ENCODE data around the gene TNS1. TPM values are rescaled to one million over a fixed set of nuclear protein-coding genes. Genes with fewer than 3 reads are reported as not detected.
A peak's percentile ranks its signal among the peaks of the same experiment; 100 is the strongest.

Gene TNS1
- total RNA-seq, 2 donors from 2014 or later, result 168 to 174 TPM

DNA sequence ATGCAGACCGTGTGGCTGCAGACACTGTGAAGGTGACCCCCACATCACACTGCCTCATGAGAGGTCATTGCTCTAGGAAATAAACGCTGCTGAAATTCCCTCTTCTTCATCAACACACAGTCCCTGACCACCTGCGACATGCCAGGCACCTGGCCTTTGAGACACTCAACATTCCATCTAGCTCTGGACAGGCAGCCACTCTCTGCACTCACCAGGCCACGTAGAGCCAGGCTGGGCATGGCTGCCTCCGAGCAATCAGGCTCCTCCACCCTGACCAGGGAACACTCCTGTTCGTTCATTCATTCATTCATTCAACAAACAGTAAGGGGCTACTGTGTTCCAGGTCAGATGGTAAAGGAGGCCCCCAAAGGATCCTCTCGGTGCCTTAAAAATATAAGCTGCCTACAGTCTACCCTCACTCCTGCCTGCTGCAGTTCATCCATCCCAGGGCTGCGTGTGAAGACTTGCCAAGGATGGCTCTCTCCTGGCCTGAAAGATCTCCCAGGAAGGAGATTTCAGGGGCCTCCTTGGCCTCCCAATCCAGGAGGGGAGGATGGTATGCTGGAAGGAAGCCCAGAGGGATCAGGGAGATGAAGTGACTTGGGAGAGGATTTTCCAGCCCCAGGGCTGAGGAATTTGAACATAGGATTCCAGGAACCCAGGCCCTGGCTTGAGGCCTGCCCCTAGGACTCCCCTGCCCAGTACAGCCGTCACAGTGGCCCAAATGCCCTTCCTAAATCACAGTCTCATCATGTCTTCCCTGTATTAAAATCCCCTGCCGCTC, 66.7 kb downstream of the TNS1 start:
- intact Hi-C loops (cut with DNase I), result no loop called here
- TF ChIP-seq POLR2A (IDR thresholded peaks at IDR 0.05), result no peak
- TF ChIP-seq, protein P1, sequence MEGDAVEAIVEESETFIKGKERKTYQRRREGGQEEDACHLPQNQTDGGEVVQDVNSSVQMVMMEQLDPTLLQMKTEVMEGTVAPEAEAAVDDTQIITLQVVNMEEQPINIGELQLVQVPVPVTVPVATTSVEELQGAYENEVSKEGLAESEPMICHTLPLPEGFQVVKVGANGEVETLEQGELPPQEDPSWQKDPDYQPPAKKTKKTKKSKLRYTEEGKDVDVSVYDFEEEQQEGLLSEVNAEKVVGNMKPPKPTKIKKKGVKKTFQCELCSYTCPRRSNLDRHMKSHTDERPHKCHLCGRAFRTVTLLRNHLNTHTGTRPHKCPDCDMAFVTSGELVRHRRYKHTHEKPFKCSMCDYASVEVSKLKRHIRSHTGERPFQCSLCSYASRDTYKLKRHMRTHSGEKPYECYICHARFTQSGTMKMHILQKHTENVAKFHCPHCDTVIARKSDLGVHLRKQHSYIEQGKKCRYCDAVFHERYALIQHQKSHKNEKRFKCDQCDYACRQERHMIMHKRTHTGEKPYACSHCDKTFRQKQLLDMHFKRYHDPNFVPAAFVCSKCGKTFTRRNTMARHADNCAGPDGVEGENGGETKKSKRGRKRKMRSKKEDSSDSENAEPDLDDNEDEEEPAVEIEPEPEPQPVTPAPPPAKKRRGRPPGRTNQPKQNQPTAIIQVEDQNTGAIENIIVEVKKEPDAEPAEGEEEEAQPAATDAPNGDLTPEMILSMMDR (IDR thresholded peaks at IDR 0.05), result no peak
- ATAC-seq, result no peak
- DNase-seq, result no peak
- H3K4me3 ChIP-seq, result no peak overlapping the region
- H3K27me3 ChIP-seq, result no peaks in the 10 kb centered on the region
- peak overlapping the region; percentile 45 to 83 (median 74) for H3K27ac ChIP-seq
- H3K36me3 ChIP-seq (replicated peaks in 1 of 2; ENCODE audit: insufficient read depth in 1 of 2, low read depth in 2 of 2), result no peaks in the 10 kb centered on the region
- 56 to 62% methylated on average over 10 of the region's 10 CpGs for WGBS, 2 donors
- H3K4me1 ChIP-seq, result peaks cover 99% of the 10 kb centered on the region
- no peaks in the 10 kb centered on the region for H3K9me3 ChIP-seq

DNA sequence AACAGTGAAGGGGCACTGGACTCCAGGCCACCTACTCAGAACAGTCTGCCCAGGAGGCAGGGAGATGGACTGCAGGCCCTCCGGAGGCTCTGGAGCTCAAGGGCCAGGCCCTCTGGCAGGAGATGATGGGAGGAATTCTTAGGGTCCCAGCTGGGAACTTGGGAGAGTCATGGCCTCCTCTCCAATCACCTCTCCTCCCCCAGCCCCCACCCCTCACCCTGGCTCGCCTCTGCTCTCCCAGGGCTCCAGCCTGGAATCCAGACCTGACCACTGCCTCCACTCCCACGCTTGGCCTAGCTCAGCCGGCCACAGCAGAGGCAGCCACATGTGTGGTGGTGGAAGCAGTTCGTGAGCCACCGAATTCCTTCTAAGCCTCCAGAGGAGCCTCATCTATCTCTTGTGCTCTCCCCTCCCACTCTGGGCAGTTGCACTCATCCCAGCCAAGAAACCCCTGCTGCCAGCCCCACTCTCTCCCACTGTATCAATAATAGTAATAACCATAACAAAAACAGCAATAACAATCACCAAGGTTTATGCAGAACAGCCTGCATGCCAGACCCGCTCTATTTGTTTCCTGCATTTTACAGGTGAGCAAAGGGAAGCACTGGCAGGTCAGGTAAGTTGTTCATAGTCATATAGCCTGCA, 67.4 kb downstream of the TNS1 start:
- DNase-seq (peak in 3 of 4 donors; percentile 45 to 67 (median 50)), ATAC-seq (peak; percentile 17)
- 45 to 52% methylated on average over 6 to 7 of the region's 7 CpGs for WGBS, 2 donors
- Histone ChIP-seq H3K9me3 (no peaks in the 10 kb centered on the region), H3K27ac (peak overlapping the region; percentile 56 to 83 (median 72)), H3K27me3 (no peaks in the 10 kb centered on the region), H3K4me3 (no peak overlapping the region), H3K4me1 (peaks cover 99% of the 10 kb centered on the region), H3K36me3 (replicated peaks in 1 of 2; ENCODE audit: insufficient read depth in 1 of 2, low read depth in 2 of 2) (no peaks in the 10 kb centered on the region)
- intact Hi-C loops (cut with DNase I), result no loop called here
- TF ChIP-seq POLR2A (IDR thresholded peaks at IDR 0.05), result no peak
- TF ChIP-seq, protein P1 (IDR thresholded peaks at IDR 0.05), result no peak

DNA sequence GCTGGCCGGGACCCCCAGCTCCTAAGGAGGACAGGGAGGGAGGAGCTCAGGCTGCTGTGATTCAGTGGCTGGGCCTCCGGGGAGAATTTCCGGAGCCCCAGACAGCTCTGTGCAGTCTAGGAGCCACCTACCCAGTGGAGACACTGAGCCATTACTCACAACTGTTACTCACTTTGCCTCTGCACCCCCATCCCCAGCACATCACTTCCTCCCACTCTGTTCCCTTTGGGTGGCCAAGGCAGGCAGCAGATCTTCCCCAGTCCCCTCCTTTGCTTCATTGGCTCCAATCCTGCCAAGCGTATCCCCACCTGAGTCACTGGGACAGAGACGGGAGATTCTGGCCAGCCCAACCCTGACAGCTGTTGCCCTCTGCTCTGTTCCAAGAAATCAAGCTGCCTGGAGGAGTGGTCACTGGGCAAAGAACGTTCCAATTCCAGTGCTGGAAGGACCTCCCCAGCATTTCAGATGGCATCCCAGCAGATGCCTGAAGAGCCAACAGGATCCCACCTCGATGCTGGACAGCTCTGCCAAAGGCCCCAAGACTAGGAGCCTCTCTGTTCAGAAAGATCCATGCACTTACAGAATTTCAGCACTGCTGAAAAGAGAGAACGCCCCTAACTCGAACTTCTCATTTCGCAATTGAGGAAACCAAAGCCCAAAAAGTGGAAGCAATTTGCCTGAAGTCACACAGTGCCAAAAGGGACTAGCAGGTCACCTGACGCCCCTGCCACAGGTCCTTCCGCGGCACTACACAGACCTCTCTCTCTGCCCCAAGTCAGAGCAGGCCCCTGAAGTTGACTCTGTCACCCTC, 68.3 kb downstream of the TNS1 start:
- whole genome bisulfite sequencing, 2 donors, result 26 to 29% methylated on average over 9 to 13 of the region's 13 CpGs
- TF ChIP-seq, protein P1 (IDR thresholded peaks at IDR 0.05), result no peak
- TF ChIP-seq POLR2A (IDR thresholded peaks at IDR 0.05), result no peak
- Histone ChIP-seq H3K9me3 (no peaks in the 10 kb centered on the region), H3K27me3 (no peaks in the 10 kb centered on the region), H3K36me3 (replicated peaks in 1 of 2; ENCODE audit: insufficient read depth in 1 of 2, low read depth in 2 of 2) (no peaks in the 10 kb centered on the region), H3K4me3 (no peak overlapping the region), H3K27ac (peak overlapping the region; percentile 56 to 83 (median 72)), H3K4me1 (peaks cover 98% of the 10 kb centered on the region)
- intact Hi-C loops (cut with DNase I), result no loop called here
- DNase-seq, result peak in 3 of 4 donors; percentile 46 to 71 (median 53)
- ATAC-seq, result peak; percentile 39

DNA sequence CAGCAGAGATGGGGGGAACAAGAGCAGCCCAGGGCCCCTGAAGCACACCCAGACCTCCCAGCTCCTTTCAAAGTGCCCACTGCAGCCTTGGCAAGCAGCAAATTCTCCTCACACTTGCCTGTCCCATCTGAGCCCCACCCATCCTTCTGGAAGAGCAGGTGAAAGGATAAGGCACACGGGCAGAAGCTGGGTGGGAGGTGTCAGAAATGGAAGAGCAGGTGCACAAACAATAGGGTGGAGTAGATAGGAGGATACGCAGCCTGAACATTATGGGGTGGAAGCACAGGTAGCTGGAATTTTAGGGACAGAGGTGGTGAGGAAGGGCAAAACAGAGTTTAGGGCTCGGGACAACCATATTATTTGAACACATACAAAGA, 69.2 kb downstream of the TNS1 start:
- DNase-seq, result no peak
- Histone ChIP-seq H3K27ac (peak overlapping the region; percentile 31 to 83 (median 72)), H3K4me3 (no peak overlapping the region), H3K4me1 (peaks cover 97% of the 10 kb centered on the region), H3K9me3 (no peaks in the 10 kb centered on the region), H3K36me3 (replicated peaks in 1 of 2; ENCODE audit: insufficient read depth in 1 of 2, low read depth in 2 of 2) (no peaks in the 10 kb centered on the region), H3K27me3 (no peaks in the 10 kb centered on the region)
- no peak for ATAC-seq
- no peak for TF ChIP-seq POLR2A (IDR thresholded peaks at IDR 0.05)
- TF ChIP-seq, protein P1 (IDR thresholded peaks at IDR 0.05), result no peak
- intact Hi-C loops (cut with DNase I), result no loop called here
- 49 to 59% methylated on average over 3 of the region's 3 CpGs for WGBS, 2 donors
